SJSA1 (cell line): Measurements from ENCODE around the gene PSMC6. TPM values are rescaled to one million over a fixed set of nuclear protein-coding genes. Genes with fewer than 3 reads are reported as not detected.

Source experiments
- DNase-seq, 2 experiments: peaks; one replicate each; pipeline ENCODE4 v3.0.0-alpha.2; 2015 to 2020; ENCODE audit warnings: low spot score in 2 of 2, low read depth in 1 of 2
- H3K27ac ChIP-seq: fragments of 250-450 bp; sonication (Bioruptor Pico); 2 replicates; pipeline ENCODE4 v1.5.1; 2020; ENCODE audit warnings: mild to moderate bottlenecking, moderate library complexity
- H3K27me3 ChIP-seq: fragments of 250-450 bp; sonication (Bioruptor Pico); replicated peaks from 2 replicates; pipeline ENCODE4 v1.5.1; 2020; ENCODE audit warnings: mild to moderate bottlenecking, moderate library complexity
- H3K36me3 ChIP-seq: fragments of 250-450 bp; sonication (Bioruptor Pico); 2 replicates; pipeline ENCODE4 v1.5.1; 2020; ENCODE audit warnings: mild to moderate bottlenecking
- H3K4me1 ChIP-seq: fragments of 250-450 bp; sonication (Bioruptor Pico); replicated peaks from 2 replicates; pipeline ENCODE4 v1.6.1; 2021; ENCODE audit warnings: mild to moderate bottlenecking
- H3K4me3 ChIP-seq: fragments of 250-450 bp; sonication (Bioruptor Pico); 2 replicates; pipeline ENCODE4 v1.5.1; 2020; ENCODE audit warnings: mild to moderate bottlenecking
- H3K9me3 ChIP-seq: fragments of 250-450 bp; sonication (Bioruptor Pico); replicated peaks from 2 replicates; pipeline ENCODE4 v1.5.1; 2020; ENCODE audit warnings: mild to moderate bottlenecking
- total RNA-seq: library from RNA; depleted of rRNA; stranded (reverse); fragments of >200 nt; shearing (Covaris generic); gene quantifications from 2 replicates; pipeline ENCODE4 v1.2.3, GENCODE V29; 2014; rRNA removed

PSMC6 gene
- 168 and 216 TPM in 2 replicates for total RNA-seq

DNA sequence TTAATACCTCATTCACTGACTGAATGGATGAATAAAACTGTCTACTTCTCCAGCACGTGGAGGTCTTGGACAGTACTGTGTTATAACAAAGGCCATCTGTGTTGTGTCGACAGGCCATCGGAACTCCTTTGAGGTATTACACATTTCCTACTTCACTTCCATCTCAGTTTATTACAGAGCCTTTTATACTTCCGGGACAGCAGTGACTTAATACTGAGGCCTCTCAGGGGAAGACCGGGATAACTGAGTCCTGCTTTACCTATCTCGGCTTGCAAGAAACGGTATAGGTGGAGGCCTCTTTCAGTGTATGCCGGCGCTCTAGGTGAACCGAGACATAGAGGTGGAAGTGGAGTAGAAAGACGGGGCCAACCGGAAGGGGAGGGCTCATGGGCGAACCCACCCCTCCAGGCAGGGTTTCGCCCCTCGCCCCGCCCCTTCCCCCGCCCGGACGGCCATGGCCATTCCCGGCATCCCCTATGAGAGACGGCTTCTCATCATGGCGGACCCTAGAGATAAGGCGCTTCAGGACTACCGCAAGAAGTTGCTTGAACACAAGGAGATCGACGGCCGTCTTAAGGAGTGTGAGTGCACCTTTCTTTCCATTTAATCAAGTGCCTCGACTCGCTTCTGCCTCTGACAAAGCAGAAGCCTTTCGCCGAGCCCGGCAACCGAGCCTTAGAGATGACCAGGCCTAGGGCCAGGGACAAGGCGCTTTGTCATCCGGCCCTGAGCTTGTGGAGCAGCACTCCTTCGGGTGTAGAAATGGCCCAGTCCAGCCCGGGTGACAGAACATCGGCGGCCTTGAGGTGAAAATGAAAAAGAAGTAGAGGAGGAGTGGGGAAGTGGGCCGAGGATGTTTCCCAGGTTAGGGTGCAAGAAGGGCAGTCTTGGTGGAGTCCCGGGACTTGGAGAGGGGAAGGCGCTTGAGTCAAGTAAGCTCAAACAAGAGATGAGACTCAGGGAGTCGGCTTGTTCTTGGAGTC, at the start of gene PSMC6:
PSMC6 (plus strand) TSS at position 477 of the 983 bp plus-strand sequence; CDS start at position 497, 20 bp downstream.
- Histone ChIP-seq H3K27me3 (no peaks in the 10 kb centered on the region), H3K4me1 (peaks cover 17% of the 10 kb centered on the region), H3K9me3 (no peaks in the 10 kb centered on the region), H3K4me3 (peak within 1 kb of the TSS; percentile 64), H3K36me3 (peaks cover 43% of the 10 kb centered on the region), H3K27ac (peak within 1 kb of the TSS; percentile 68)
- peak; percentile 82 to 91 for DNase-seq

GRCh38 chr14:52660325-52660724, 46.7 kb upstream of the PSMC6 start:
- H3K27me3 ChIP-seq = no peaks in the 10 kb centered on the region
- no peaks in the 10 kb centered on the region for H3K9me3 ChIP-seq
- no peak overlapping the region for H3K4me3 ChIP-seq
- no peaks in the 10 kb centered on the region; the same call in 1 of the 2 replicates for H3K36me3 ChIP-seq
- no peak for DNase-seq
- H3K4me1 ChIP-seq = no peaks in the 10 kb centered on the region
- no peak overlapping the region for H3K27ac ChIP-seq

DNA sequence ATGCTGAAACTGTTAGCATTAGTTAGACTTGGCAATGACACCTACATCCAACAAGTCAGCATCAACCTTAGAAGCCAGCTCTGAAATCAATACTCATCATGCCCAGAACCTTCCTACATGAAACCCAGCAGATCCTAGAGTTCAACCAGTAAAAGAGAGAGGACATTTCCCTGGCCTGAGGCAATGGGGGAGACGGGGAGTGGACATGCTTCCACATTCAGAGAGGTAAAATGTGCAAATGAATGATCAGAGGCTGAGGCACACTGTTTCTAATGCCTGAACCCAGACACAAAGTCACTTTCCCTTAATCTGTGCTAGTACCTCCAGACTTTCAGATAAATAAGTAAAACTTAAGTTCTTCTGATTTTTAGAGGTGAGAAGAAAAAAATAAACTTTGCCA, 46.2 kb upstream of the PSMC6 start:
- Histone ChIP-seq H3K27ac (no peak overlapping the region), H3K9me3 (no peaks in the 10 kb centered on the region), H3K27me3 (no peaks in the 10 kb centered on the region), H3K4me3 (no peak overlapping the region), H3K4me1 (no peaks in the 10 kb centered on the region), H3K36me3 (no peaks in the 10 kb centered on the region; the same call in 1 of the 2 replicates)
- no peak for DNase-seq

DNA sequence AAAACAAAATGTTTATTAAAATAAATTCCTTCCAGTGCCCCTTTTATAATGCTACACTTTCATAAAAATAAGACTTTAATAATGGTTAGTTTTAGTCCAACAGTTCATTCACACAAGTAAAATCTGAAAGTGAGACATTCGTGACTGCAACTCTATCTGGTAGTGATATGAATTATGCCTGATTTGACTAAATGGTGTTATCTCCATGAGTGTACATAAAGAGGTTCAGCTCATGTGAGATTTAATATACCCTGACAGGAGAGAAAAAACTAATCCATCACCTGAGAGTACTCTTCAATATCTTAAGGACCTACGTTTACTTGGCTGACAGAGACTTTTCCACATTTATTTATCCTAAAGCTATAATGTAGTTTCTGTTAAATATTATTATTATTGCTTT, 45.7 kb upstream of the PSMC6 start:
- no peaks in the 10 kb centered on the region for H3K4me1 ChIP-seq
- no peak overlapping the region for H3K4me3 ChIP-seq
- no peaks in the 10 kb centered on the region for H3K9me3 ChIP-seq
- H3K27me3 ChIP-seq = no peaks in the 10 kb centered on the region
- no peaks in the 10 kb centered on the region; the same call in 1 of the 2 replicates for H3K36me3 ChIP-seq
- no peak overlapping the region for H3K27ac ChIP-seq
- DNase-seq = no peak

DNA sequence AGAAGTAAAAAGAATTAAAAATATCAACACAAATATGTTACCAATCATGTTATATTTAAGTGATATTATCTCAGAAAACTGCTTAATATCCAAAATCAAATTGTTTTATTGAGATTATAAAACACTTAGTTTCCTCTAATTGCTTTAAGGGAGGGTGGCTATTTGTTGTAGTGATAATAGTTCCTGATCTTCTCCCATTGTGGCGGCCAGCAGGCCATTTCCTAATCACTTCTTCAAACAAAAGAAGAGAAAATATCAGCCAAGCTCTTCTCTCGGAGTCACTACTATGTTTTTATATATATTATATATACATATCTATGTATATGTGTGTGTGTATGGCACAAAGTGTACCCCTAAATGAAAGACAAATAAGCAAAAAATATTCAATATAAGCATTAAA, 43.1 kb upstream of the PSMC6 start:
- Histone ChIP-seq H3K4me3 (no peak overlapping the region), H3K36me3 (no peaks in the 10 kb centered on the region), H3K9me3 (no peaks in the 10 kb centered on the region), H3K27me3 (no peaks in the 10 kb centered on the region), H3K4me1 (no peaks in the 10 kb centered on the region), H3K27ac (no peak overlapping the region)
- DNase-seq = no peak

DNA sequence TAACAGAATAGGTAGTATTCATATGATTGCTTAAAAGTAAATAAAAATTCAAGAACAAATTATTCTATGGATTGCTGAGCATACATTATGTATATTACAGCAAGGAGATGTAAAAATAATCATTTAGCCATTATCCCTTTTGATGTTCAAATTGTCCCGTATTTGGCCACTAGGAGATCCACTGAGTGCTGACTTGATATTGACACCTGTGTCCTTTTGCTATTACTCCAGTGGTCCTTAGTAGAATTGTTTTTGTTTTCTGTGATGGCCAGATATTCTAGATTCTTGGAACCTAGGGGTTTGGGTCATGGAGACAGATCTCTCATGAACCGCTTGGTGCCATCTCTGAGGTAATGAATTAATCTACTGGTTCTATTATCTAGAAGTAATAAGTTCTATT, 28.4 kb upstream of the PSMC6 start:
- Histone ChIP-seq H3K9me3 (no peaks in the 10 kb centered on the region), H3K36me3 (peaks cover 16% of the 10 kb centered on the region), H3K4me3 (no peak overlapping the region), H3K27ac (no peak overlapping the region), H3K4me1 (no peaks in the 10 kb centered on the region), H3K27me3 (no peaks in the 10 kb centered on the region)
- no peak for DNase-seq

DNA sequence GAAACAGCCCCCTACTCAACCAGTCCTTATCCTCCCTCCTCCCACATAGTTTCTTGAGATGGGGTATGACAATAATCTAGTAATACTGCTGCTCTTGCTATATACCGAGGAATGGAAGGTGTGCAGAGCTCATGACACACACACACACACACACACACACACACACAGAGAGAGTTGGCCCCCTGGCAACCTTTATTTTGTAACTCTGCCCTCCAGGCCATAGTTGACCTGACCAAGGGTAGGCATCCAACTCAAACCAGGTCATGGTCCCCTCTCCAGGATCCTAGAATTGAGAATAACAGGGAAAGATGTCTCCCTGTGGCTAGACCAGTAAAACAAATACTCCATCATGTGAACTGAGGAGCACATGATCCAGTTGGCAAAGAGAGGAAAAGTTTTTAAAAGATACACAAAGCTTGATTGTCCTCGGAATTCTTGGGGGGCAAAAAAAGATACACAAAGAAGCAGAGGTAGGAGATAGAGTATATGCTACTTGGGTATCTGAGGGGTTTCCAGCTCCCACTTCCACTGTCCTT, 22.9 kb upstream of the PSMC6 start:
- H3K9me3 ChIP-seq = no peaks in the 10 kb centered on the region
- DNase-seq = no peak
- H3K4me3 ChIP-seq = no peak overlapping the region
- H3K27ac ChIP-seq = no peak overlapping the region
- no peaks in the 10 kb centered on the region; the same call in 1 of the 2 replicates for H3K36me3 ChIP-seq
- H3K27me3 ChIP-seq = no peaks in the 10 kb centered on the region
- no peaks in the 10 kb centered on the region for H3K4me1 ChIP-seq

DNA sequence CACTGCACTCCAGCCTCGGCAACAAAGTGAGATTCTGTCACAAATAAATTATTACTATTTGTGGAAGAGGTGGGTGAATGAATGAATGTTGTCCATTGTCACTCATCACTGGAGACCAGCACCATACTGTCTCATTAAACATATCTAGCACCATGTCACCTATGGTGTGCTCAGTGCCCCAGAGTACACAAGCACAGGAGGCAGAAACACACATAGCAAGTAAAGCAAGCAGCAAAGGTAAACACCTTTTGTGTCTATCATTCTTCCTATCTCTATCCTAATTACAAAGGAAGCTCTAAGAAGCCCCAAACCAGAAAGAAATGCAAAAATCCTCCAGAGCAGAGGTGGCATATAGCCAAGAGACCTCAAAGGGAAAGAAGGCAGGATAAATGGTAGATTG, 20.8 kb upstream of the PSMC6 start:
- H3K9me3 ChIP-seq = no peaks in the 10 kb centered on the region
- H3K4me1 ChIP-seq = no peaks in the 10 kb centered on the region

DNA sequence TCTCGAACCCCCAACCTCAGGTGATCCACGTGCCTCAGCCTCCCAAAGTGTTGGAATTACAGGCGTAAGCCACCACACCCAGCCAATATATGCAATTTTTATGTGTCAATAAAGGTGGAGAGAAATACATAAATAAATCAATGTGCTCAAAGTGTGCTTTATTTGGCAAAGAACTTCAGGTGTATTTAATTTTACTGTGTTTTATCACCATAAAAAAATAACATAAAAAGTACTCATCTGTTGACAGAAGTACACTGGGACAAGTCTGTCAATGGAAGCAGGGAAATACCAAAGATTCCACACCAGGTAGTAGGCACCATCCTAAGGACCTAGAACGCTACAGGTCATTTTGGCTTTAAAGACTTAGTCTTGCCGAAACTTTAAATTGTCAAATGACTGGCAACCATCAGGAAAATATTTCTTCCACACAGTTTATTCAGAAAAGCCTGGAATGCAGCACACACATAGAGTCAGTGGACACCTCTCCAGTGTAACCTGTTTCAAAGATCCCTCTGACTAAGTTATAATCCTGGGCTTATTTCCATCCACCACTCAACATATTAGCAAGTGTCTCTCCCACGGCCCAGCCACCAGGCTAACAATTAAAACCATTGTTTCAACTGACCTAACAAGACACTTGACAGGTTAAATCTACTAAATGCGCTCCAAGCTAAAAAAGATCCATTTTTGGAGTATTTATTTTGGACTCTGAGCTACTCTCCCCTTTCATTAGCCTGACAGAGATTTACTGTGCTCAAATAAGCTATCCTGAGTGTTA, 15.8 kb upstream of the PSMC6 start:
- Histone ChIP-seq H3K27ac (no peak overlapping the region), H3K9me3 (0 out of 2 replicates have a peak, but pooled peaks cover 2% of the 10 kb centered on the region), H3K36me3 (peaks cover 7% of the 10 kb centered on the region), H3K27me3 (no peaks in the 10 kb centered on the region), H3K4me1 (peaks cover 7% of the 10 kb centered on the region; the same call in 1 of the 2 replicates), H3K4me3 (no peak overlapping the region)
- no peak for DNase-seq

More for the DNA sequence above, 20.8 kb upstream of the PSMC6 start:
- Histone ChIP-seq H3K27ac (no peak overlapping the region), H3K4me3 (no peak overlapping the region), H3K36me3 (no peaks in the 10 kb centered on the region; the same call in 1 of the 2 replicates), H3K27me3 (no peaks in the 10 kb centered on the region)
- DNase-seq = no peak

DNA sequence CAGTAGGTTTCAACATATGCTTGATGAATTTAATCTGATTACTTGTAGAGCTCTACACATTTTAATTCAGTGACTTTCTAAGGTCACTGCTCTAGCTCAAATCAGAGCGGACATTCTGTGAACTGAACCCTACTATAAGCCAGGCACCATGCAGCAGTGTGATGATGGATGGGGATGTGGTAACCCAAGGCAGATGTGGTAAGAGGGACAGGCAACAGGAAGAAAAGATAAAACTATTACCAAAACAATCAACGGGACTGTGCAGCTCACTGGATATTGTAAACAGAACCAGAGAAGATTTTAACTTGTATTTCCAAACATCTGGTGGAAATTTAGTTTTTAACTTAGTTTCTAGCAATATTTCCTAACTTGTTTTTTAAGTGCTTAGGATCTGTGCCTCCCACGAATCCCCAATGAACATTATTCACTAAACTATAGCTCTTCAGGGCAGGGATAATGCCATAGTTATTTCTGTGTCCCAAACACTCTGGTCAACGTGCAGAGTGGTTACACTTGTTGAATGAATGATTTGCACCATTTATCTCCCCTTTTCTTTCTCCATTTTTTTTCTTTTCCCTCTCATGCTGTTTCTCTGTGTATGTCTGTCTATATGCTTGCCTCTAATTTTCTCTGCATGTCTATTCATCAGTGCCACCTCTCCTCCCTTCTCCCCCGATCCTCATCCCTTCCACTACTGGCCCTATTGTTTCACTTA, 14.6 kb upstream of the PSMC6 start:
- H3K9me3 ChIP-seq = 0 out of 2 replicates have a peak, but pooled peaks cover 2% of the 10 kb centered on the region
- no peak for DNase-seq
- no peak overlapping the region for H3K27ac ChIP-seq
- peaks cover 7% of the 10 kb centered on the region; the same call in 1 of the 2 replicates for H3K4me1 ChIP-seq
- H3K36me3 ChIP-seq = peaks cover 7% of the 10 kb centered on the region
- H3K27me3 ChIP-seq = no peaks in the 10 kb centered on the region
- H3K4me3 ChIP-seq = no peak overlapping the region

GRCh38 chr14:52693036-52693435, 14.0 kb upstream of the PSMC6 start:
- Histone ChIP-seq H3K27me3 (no peaks in the 10 kb centered on the region), H3K4me3 (no peak overlapping the region), H3K9me3 (0 out of 2 replicates have a peak, but pooled peaks cover 2% of the 10 kb centered on the region), H3K27ac (no peak overlapping the region), H3K4me1 (peaks cover 7% of the 10 kb centered on the region; the same call in 1 of the 2 replicates), H3K36me3 (peaks cover 7% of the 10 kb centered on the region)
- DNase-seq = no peak

GRCh38 chr14:52693532-52693931, 13.5 kb upstream of the PSMC6 start:
- DNase-seq = no peak
- no peak overlapping the region for H3K4me3 ChIP-seq

More at GRCh38 chr14:52693532-52693931, 13.5 kb upstream of the PSMC6 start:
- Histone ChIP-seq H3K36me3 (peaks cover 7% of the 10 kb centered on the region), H3K4me1 (peaks cover 7% of the 10 kb centered on the region; the same call in 1 of the 2 replicates), H3K27ac (no peak overlapping the region), H3K9me3 (0 out of 2 replicates have a peak, but pooled peaks cover 2% of the 10 kb centered on the region), H3K27me3 (no peaks in the 10 kb centered on the region)
